Neural progenitor cell (in vitro differentiated cells): ENCODE data around the gene SH3BGRL3. TPM values are rescaled to one million over a fixed set of nuclear protein-coding genes. Genes with fewer than 3 reads are reported as not detected.

ENCODE experiments used
- DNase-seq: peaks from one replicate; pipeline ENCODE4 v3.0.0-alpha.2; 2016; ENCODE audit warnings: low spot score
- H2AFZ ChIP-seq: fragments of 200-600 bp; sonication (generic); replicated peaks from 2 replicates; pipeline ENCODE4 v1.6.1; 2016; ENCODE audit warnings: antibody characterized with exemption
- H3F3A ChIP-seq: fragments of 200-600 bp; sonication (generic); 2 replicates; pipeline ENCODE4 v1.6.1; 2016; ENCODE audit warnings: antibody characterized with exemption, low read depth
- H3K27ac ChIP-seq: fragments of 200-600 bp; sonication (generic); 2 replicates; pipeline ENCODE4 v1.5.1; 2016; ENCODE audit warnings: mild to moderate bottlenecking
- H3K27me3 ChIP-seq: fragments of 200-600 bp; sonication (generic); 2 replicates; pipeline ENCODE4 v1.6.1; 2016; ENCODE audit warnings: mild to moderate bottlenecking, moderate library complexity
- H3K36me3 ChIP-seq: fragments of 200-600 bp; sonication (generic); 2 replicates; pipeline ENCODE4 v1.5.1; 2016
- H3K4me1 ChIP-seq: fragments of 200-600 bp; sonication (generic); 2 replicates; pipeline ENCODE4 v1.6.1; 2016; ENCODE audit warnings: mixed run types
- H3K4me2 ChIP-seq: fragments of 200-600 bp; sonication (generic); 2 replicates; pipeline ENCODE4 v1.6.1; 2016
- H3K4me3 ChIP-seq: fragments of 200-600 bp; sonication (generic); 2 replicates; pipeline ENCODE4 v1.5.1; 2016
- H3K79me2 ChIP-seq: fragments of 200-600 bp; sonication (generic); 2 replicates; pipeline ENCODE4 v1.6.1; 2016; ENCODE audit warnings: low read depth
- H3K9ac ChIP-seq: fragments of 200-600 bp; sonication (generic); 2 replicates; pipeline ENCODE4 v1.6.1; 2016
- H3K9me3 ChIP-seq: fragments of 200-600 bp; sonication (generic); 2 replicates; pipeline ENCODE4 v1.5.1; 2016; ENCODE audit warnings: low read depth
- H4K20me1 ChIP-seq: fragments of 200-600 bp; sonication (generic); 2 replicates; pipeline ENCODE4 v1.6.1; 2016; ENCODE audit warnings: low read depth
- H3K27ac Mint-ChIP-seq: 3 replicates; pipeline ENCODE4 v1.8.0; 2021; ENCODE audit warnings: mixed read lengths
- H3K27me3 Mint-ChIP-seq: 2 replicates; pipeline ENCODE4 v1.8.0; 2022; ENCODE audit warnings: low read depth, mild to moderate bottlenecking, inconsistent platforms, moderate library complexity, mixed read lengths; ENCODE audit not compliant: insufficient read depth
- H3K36me3 Mint-ChIP-seq: 3 replicates; pipeline ENCODE4 v1.8.0; 2021; ENCODE audit warnings: mixed read lengths
- H3K4me1 Mint-ChIP-seq: 3 replicates; pipeline ENCODE4 v1.8.0; 2021; ENCODE audit warnings: mixed read lengths
- H3K4me3 Mint-ChIP-seq: 3 replicates; pipeline ENCODE4 v1.8.0; 2021; ENCODE audit warnings: mild to moderate bottlenecking, moderate library complexity, mixed read lengths
- H3K9me3 Mint-ChIP-seq: 3 replicates; pipeline ENCODE4 v1.8.0; 2020; ENCODE audit warnings: mixed read lengths
- EZH2 ChIP-seq: fragments of 200-600 bp; sonication (generic); IDR thresholded peaks from 2 replicates; pipeline ENCODE4 v1.6.1; 2017; ENCODE audit warnings: antibody characterized with exemption, mild to moderate bottlenecking, moderate library complexity
- EZH2phosphoT487 ChIP-seq: fragments of 200-600 bp; sonication (generic); IDR thresholded peaks from 2 replicates; pipeline ENCODE4 v1.6.1; 2017; ENCODE audit warnings: antibody characterized with exemption
- total RNA-seq: library from RNA; depleted of rRNA; stranded (reverse); fragments of >200 nt; gene quantifications from 2 replicates; pipeline ENCODE4 v1.2.3, GENCODE V29; 2015; ENCODE audit warnings: low replicate concordance
- TF ChIP-seq, protein P1 (sequence below): fragments of 200-600 bp; sonication (generic); IDR thresholded peaks from 2 replicates; pipeline ENCODE4 v1.5.1; 2017; ENCODE audit warnings: antibody characterized with exemption, mild to moderate bottlenecking

Gene SH3BGRL3
- total RNA-seq, 1 donor from 2014 or later = 15.6 TPM

GRCh38 chr1:26315874-26316850 is 36.3 kb downstream of the SH3BGRL3 start:
- no peak for TF ChIP-seq EZH2phosphoT487
- TF ChIP-seq, protein P1, sequence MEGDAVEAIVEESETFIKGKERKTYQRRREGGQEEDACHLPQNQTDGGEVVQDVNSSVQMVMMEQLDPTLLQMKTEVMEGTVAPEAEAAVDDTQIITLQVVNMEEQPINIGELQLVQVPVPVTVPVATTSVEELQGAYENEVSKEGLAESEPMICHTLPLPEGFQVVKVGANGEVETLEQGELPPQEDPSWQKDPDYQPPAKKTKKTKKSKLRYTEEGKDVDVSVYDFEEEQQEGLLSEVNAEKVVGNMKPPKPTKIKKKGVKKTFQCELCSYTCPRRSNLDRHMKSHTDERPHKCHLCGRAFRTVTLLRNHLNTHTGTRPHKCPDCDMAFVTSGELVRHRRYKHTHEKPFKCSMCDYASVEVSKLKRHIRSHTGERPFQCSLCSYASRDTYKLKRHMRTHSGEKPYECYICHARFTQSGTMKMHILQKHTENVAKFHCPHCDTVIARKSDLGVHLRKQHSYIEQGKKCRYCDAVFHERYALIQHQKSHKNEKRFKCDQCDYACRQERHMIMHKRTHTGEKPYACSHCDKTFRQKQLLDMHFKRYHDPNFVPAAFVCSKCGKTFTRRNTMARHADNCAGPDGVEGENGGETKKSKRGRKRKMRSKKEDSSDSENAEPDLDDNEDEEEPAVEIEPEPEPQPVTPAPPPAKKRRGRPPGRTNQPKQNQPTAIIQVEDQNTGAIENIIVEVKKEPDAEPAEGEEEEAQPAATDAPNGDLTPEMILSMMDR = no peak
- Histone ChIP-seq H4K20me1 (no peaks in the 10 kb centered on the region), H3K4me3 (no peak overlapping the region), H3K9ac (no peak overlapping the region), H3K27ac (no peak overlapping the region), H2AFZ (no peak overlapping the region), H3K27me3 (no peaks in the 10 kb centered on the region), H3K9me3 (no peaks in the 10 kb centered on the region), H3K4me1 (peaks cover 15% of the 10 kb centered on the region), H3K4me2 (no peak overlapping the region), H3F3A (peaks cover 23% of the 10 kb centered on the region), H3K36me3 (no peaks in the 10 kb centered on the region), H3K79me2 (no peaks in the 10 kb centered on the region)
- DNase-seq = no peak
- Mint-ChIP-seq H3K27me3 (peaks cover 8% of the 10 kb centered on the region), H3K4me3 (no peak overlapping the region), H3K27ac (peak overlapping the region; percentile 60), H3K36me3 (no peaks in the 10 kb centered on the region), H3K4me1 (peaks cover 25% of the 10 kb centered on the region), H3K9me3 (no peaks in the 10 kb centered on the region)

DNA sequence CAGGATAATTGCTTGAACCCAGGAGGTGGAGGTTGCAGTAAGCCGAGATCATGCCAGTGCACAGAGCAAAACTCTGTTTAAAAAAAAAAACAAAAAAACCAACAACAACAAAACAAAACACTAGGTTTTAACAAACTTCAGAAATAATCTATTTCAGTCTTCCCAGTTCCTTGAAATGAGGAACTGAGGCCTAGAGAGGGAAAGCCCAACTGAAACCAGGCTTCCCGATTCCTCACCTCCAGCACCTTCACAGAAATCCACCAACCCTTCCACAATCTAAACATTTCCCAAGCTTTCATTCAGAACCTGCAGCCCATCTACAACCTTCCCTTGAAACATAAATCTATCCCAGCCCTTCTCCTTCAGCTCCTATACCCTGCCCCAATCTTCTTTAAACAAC is 37.3 kb downstream of the SH3BGRL3 start:
- Histone ChIP-seq H3K4me1 (peaks cover 18% of the 10 kb centered on the region), H3K27me3 (no peaks in the 10 kb centered on the region), H4K20me1 (no peaks in the 10 kb centered on the region), H3K4me2 (peak overlapping the region; percentile 58), H3K9me3 (no peaks in the 10 kb centered on the region), H3F3A (peaks cover 23% of the 10 kb centered on the region), H3K36me3 (no peaks in the 10 kb centered on the region), H3K9ac (no peak overlapping the region), H2AFZ (peak overlapping the region; percentile 36), H3K4me3 (no peak overlapping the region), H3K27ac (peak overlapping the region; percentile 34), H3K79me2 (no peaks in the 10 kb centered on the region)
- Mint-ChIP-seq H3K36me3 (no peaks in the 10 kb centered on the region), H3K9me3 (no peaks in the 10 kb centered on the region), H3K4me1 (peaks cover 30% of the 10 kb centered on the region), H3K27ac (peak overlapping the region; percentile 36), H3K4me3 (no peak overlapping the region), H3K27me3 (peaks cover 8% of the 10 kb centered on the region)
- DNase-seq = no peak
- TF ChIP-seq EZH2 (no peak), EZH2phosphoT487 (no peak)
- TF ChIP-seq, protein P1 = no peak

DNA sequence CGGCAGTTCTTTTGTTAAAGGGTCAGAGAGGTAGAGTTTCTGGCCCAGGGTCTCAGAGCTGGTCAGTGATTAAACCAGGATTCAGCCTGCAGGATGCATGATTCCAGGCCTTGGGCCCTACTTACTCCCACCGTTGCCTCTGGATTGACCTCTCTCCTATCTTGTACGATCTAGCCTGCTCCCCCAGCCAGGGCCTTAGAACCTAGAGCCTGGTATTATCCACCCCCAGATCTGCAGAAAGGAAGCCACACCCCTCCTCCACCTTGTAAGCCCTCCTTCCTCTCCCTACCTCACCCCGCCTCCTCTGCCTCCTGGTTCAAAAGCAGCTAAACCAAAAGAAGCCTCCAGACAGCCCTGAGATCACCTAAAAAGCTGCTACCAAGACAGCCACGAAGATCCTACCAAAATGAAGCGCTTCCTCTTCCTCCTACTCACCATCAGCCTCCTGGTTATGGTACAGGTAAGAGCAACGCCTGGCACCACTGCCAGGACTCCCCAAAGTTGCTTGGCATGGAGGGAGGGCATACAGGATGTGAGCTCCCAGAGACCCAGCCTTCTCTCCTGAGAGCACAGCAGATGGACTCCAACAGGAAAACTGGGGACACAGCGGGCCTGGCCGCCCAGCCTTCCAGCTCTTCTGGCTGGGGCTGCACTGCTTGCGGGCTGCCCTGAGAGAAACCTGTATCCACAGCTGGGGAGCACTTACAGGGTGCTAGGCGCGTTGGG is 37.9 kb downstream of the SH3BGRL3 start, which contains the start of gene CD52:
Gene CD52, plus strand, starts transcription at position 347 of the 726 bp plus-strand sequence. Its CDS starts 60 bp downstream, at position 407.
- peak; percentile 63 for DNase-seq
- Mint-ChIP-seq H3K9me3 (no peaks in the 10 kb centered on the region), H3K4me1 (peaks cover 30% of the 10 kb centered on the region), H3K27me3 (peaks cover 11% of the 10 kb centered on the region), H3K4me3 (no peak within 1 kb of the TSS), H3K27ac (peak within 1 kb of the TSS; percentile 36), H3K36me3 (no peaks in the 10 kb centered on the region)
- TF ChIP-seq, protein P1 = no peak
- TF ChIP-seq EZH2 (no peak), EZH2phosphoT487 (no peak)
- no peak within 1 kb of the TSS for H3K4me3 ChIP-seq
- peak within 1 kb of the TSS; percentile 58 for H3K4me2 ChIP-seq
- H3K27ac ChIP-seq = peak within 1 kb of the TSS; percentile 34
- H3F3A ChIP-seq = peaks cover 23% of the 10 kb centered on the region
- no peaks in the 10 kb centered on the region for H3K79me2 ChIP-seq
- H3K4me1 ChIP-seq = peaks cover 18% of the 10 kb centered on the region
- H2AFZ ChIP-seq = peak within 1 kb of the TSS; percentile 36
- H3K27me3 ChIP-seq = no peaks in the 10 kb centered on the region
- no peak within 1 kb of the TSS for H3K9ac ChIP-seq
- no peaks in the 10 kb centered on the region for H3K36me3 ChIP-seq
- H4K20me1 ChIP-seq = no peaks in the 10 kb centered on the region
- no peaks in the 10 kb centered on the region for H3K9me3 ChIP-seq
